Pons (tissue), 1 donor: ENCODE measurements around the gene FBXO42.

Experiments used
- DNase-seq: peaks from one replicate; pipeline ENCODE4 v3.0.0-alpha.2; 2016; ENCODE audit warnings: low spot score

FBXO42 gene

GRCh38 chr1:16324456-16324890, 27.8 kb downstream of the FBXO42 start:
- no peak for DNase-seq

GRCh38 chr1:16321176-16321867, 31.0 kb downstream of the FBXO42 start:
- no peak for DNase-seq

GRCh38 chr1:16318555-16318954, 33.7 kb downstream of the FBXO42 start:
- DNase-seq, result peak; percentile 26

- DNase-seq, result no peak
Measured at GRCh38 chr1:16315437-16315836, 36.8 kb downstream of the FBXO42 start.

DNA sequence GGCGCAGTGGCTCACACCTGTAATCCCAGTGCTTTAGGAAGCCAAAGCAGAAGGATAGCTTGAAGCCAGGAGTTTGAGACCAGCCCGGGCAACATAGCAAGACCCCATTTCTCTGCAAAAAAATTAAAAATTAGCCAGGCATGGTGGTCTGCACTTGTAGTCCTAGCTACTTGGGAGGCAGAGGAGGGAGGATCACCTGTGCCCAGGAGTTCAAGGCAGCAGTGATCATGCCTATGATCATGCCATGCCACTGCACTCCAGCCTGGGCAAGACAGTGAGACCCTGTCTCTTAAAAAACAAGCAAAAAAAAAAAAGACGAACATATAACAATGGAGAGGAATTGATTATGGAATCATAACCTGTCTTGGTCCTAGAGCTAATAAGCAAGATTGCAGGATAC, 45.1 kb downstream of the FBXO42 start:
- no peak for DNase-seq

DNA sequence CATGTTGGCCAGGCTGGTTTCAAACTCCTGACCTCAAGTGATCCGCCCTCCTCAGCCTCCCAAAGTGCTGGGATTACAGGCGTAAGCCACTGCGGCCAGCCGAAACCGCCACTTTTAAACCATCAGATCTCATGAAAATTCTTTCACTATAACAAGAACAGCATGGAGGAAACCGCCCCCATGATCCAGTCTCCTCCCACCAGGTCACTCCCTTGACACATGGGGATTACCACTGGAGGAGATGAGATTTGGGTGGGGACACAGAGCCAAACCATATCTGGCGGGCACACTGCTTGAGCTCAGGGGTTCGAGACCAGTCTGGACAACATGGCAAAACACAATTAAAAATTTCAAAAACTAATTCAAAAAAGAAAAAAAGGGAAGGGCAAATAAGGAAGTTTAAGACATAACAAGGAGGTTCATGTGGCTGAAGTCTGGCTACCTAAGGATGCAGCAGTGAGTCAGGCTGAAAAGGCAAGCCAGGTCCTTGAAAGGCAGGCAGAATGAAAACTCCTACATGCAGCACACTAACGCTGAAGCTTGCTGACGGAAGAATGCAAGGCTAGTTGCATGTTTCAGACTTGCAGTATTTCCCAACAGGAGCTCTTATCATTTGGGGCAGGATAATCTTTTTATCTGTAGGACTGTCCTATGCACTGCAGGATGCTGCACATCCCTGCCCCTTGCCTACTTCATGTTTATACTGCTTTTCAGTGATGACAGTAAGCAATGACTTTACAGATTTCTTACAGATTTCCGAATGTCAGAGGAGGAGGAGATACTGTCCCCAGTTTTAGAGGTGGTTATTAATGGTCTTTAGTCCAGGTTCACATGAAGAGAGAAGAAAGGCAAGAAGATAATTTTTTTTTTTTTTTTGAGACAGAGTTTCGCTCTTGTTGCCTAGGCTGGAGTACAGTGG, 49.3 kb downstream of the FBXO42 start:
- no peak for DNase-seq

- DNase-seq, result no peak
Measured at GRCh38 chr1:16300436-16300835, 51.8 kb downstream of the FBXO42 start.

- no peak for DNase-seq
Measured at GRCh38 chr1:16298653-16299052, 53.6 kb downstream of the FBXO42 start.

- no peak for DNase-seq
Measured at GRCh38 chr1:16296643-16297042, 55.6 kb downstream of the FBXO42 start.

DNA sequence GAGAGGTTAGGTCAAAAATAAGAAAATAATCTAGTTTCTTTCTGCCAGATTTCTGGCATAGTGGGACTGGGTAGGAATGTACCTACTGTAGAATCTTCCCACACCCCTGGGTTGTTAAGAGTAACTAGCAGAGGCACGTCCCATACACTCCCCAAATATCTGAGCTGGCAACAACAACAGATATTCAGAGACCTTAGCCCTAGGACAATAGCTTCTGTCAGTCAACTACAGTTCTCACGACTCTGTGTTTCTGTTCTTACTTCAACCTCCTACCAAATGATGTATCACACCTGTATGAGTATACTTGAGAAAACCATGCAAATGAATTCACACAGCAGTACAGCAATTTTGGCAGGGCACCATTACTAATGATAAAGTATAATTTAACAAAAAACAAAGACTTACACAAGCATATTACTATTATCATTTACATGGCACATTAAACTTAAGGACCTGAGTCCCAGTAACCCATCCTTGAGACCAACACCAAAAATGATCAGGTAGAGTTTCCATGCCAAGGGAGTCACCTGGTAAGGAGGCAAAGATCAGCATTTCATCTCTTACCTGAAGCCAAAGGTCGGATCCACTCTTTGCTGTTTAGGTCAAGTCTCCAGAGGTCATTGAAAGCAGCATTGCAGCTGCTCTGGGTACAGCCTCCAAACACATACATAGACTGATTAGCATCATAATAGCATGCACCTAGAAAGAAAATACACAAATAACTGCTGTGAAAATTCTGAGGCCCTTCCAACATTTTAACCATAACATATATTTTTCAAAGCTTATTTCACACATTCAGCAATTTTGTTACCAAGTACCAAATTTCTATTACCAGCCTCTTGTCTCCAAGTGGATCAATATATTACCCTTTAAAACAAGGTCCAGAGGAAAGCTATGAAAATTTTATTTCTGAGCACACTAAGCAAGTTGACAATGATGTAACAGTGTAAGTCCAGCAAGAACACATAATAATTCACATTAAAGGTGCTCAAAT, 57.8 kb downstream of the FBXO42 start:
- DNase-seq, result no peak

- DNase-seq, result peak; percentile 53
Measured at GRCh38 chr1:16293538-16293937, 58.7 kb downstream of the FBXO42 start.

DNA sequence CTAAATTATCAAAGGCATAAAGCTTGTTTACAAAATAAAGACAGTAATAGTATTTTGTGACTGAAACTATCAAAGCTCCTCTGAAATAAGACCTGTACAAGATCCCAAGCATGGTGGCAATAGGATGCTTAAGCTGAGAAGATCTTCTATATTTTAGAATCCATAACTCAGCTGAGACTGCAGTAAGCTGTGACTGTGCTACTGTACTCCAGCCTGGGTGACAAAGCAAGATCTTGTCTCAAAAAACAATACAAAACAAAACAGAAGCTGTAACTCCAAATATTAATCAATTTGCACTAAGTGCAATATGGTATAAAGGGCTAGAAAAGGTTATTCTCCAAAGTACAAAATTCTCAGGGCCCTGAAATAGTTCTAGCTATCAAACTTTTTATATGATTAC, 59.5 kb downstream of the FBXO42 start:
- no peak for DNase-seq

DNA sequence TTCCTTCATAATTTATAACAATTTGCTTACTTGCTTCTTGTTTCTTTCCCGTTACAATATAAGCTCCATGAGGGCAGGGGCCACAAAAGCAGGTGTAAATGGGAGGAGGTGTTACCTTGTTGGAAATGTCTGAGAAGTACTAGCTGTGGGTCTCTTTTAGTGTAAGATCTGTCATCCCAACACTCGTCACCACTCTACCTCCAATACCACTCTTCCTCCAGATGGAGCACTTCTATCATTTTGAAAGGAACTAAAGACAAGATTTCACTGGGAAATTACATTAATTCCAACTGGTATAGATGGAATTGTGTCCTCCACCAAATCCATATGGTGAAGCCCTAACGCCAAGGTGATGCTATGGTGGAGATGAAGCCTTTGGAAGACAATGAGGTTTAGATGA, 62.3 kb downstream of the FBXO42 start:
- DNase-seq, result no peak

- DNase-seq, result no peak
Measured at GRCh38 chr1:16286122-16286521, 66.2 kb downstream of the FBXO42 start.

GRCh38 chr1:16281765-16282164, 70.5 kb downstream of the FBXO42 start:
- no peak for DNase-seq

- no peak for DNase-seq
Measured at GRCh38 chr1:16279186-16279585, 73.1 kb downstream of the FBXO42 start.

- peak; percentile 13 for DNase-seq
Measured at GRCh38 chr1:16276302-16277030, 75.8 kb downstream of the FBXO42 start.

- no peak for DNase-seq
Measured at GRCh38 chr1:16275591-16275990, 76.7 kb downstream of the FBXO42 start.

GRCh38 chr1:16267690-16268180, 84.5 kb downstream of the FBXO42 start:
- DNase-seq, result no peak

GRCh38 chr1:16266411-16267118, 85.7 kb downstream of the FBXO42 start:
- DNase-seq, result no peak
